ENCODE data around the gene NME7.
"Not testable (repeated sequence)": the region's sequence is repeated elsewhere in the genome, so short reads cannot be mapped to it uniquely, and the experiment has no call there.

The NME7 gene

DNA sequence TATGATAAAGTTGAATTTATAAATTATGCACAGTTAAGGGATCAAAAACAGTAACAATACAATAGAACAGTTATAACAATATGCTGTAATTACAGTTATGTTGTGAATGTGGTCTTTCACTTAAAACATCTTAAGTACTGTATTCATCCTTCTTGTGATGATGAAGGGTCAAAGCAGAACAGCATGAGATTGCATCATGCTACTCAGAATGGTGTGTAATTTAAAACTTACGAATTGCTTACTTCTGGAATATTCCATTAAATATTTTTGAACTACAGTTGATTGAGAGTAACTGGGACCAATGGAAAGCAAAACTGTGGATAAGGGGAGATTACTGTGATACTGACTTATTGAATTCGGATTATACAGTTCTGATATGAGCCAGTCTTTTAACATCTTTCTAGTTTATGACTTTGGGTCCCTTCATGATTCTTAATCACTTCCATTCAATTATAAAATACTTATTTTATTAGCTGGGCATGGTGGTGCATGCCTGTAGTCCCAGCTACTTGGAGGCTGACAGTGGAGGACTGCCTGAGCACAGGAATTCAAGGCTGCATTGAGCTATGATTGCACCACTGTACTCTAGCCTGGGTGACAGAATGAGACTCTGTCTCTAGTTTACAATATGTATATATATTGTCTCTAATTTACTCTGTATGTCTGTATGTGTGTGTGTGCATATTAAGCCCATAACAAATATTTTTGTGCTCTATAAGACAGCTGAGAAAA is 217.9 kb downstream of the NME7 start:
- DNase-seq: no peak

- DNase-seq: no peak
Measured at GRCh38 chr1:169148472-169149252, 218.9 kb downstream of the NME7 start.

DNA sequence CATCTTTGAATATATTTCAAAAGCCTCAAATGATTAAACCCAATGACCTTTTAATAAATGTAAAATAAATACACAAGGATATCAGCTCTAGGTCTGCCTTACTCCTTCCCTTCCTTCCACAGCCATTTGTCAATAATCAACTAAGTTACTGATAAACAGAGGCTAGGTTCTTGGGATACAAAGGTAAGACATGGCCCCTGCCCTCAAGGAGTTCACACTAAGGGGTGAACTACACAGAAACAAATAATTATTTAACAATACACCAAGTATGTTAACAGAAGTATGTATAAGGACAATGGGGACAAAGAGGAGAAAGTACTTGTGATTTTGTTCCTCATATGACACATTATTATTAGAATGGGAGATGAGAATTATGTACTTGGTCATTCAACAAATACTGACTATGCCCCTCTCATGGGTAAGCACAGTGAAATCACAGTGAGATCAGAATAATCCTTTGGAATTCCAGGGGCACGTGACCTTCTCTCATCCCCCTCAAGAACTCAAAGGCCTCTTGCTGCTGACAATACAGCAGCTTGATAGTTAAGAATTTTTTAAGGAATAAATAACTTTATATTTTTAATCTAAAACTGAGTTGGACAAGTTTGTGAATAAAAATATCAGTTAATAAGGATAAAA is 220.9 kb downstream of the NME7 start:
- no peak for DNase-seq

DNA sequence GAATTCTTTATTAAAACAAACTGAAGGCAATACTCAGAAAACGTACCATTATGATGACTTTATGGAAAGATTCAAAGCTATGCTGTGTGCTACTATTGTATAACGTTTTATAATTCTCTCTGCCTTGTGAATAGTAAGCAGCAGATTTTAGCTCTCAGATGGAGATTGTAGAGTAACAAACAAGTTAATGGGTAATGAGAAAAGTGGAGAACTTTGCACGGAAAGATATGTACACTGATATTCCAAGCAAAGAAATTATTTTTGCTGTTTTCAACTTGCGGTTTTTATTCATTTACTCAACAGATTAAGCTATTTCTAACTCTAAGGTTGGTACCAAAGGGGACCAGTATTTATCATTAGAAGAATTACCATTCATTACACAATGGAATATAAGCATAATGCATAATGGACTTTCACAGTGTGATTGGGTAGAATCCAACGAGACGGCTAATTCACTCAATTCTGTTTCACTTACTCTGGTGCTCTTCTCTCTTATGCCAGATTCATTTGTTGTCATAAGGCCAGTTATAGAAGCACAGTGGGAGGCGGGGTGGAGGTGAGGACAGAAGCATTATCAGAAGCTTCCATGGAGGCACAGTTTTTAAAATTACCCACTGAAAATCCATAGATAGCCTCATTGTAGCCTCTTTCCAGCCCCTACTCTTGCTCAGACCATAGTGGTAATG is 222.5 kb downstream of the NME7 start:
- no peak for DNase-seq

GRCh38 chr1:169143984-169144383 is 223.6 kb downstream of the NME7 start:
- DNase-seq: no peak

DNA sequence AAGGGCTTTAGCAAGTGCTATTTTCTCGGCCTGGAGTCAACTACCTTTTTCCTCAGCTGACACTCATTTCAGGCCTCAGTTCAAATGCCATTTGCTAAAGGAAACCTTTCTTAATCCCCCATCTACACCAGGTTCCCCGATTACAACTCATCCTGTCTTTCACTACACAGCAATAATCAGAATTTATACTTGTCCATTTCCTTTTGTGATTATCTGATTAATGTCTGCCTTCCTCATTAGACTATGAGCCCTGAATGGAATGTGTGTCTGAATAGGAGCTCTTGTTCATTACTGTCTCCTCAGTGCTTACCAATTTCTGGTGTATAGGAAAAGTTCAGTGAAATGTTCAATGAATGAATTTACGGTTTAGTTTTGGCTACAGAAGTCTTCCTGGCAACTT is 224.3 kb downstream of the NME7 start:
- DNase-seq: no peak

DNA sequence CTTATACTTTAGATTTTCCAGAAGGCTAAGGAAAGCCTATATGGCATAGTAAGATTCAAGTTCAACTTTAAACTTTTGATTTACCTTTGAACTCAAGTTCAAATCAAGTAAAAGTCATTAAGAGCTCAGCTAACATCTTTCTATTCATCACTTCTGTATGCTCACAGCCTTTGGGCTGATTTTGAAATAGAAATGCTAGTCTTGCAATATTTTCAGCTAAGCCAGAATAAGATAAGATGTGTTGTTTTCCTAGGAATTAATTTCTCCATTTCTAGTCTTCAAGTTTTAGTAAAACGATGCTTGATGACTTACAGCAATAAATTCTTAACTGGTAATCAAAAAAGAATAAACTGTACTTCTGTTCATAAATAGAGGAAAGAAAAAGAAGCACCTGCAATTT is 225.5 kb downstream of the NME7 start:
- DNase-seq: no peak

DNA sequence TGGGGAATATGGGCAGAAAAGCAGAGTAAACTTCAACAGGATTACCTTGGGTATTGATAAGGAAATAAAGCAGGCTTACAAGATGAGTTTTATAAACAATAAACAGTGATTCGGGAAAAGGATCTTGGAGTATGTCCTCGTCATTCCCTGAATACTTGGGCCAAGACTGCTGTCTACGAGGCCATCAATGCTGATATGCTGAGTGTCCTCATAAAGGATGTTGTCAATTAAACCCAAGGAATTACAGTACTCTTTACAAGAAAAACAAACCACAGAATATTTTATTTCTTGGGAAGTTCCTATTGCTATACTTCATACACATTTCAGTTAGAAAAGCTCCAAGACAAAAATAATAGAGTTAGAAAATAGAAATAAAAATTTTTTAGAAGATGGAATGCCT is 226.2 kb downstream of the NME7 start:
- DNase-seq: no peak

DNA sequence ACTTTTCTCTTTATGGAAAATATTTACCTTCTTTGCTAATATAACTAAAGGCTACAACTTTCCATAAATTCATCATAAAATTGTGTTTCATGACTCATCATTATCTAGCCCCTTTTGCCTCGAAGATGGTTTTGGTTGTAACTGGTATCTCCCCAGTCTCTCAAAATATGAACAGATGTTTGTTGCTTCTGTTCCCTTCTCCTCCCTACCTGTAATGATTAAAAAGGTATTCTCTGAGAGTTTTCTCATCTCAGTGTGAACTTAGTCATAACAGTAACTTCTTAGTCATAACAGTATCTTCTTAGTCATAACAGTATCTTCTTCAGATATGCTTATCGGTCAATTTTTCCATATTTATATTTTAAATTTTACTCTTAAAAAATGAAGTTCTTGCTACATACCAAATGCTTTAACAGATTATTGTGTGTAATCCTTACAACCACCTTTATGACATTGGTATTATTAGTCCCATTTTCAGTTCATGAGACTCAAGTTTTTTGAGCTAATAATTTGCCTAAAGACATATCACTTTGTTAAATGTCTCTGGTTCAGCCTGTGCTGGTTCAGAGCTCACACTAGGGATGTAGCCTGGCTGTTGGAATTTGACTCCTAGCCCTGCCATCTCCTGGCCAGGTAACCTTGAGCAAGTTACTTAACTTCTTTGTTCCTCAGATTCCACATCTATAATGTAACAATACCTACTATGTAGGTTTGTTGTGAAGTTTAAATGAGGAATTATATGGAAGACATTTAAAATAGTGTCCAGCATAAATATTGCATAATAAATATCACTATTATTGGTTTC is 228.5 kb downstream of the NME7 start:
- no peak for DNase-seq

DNA sequence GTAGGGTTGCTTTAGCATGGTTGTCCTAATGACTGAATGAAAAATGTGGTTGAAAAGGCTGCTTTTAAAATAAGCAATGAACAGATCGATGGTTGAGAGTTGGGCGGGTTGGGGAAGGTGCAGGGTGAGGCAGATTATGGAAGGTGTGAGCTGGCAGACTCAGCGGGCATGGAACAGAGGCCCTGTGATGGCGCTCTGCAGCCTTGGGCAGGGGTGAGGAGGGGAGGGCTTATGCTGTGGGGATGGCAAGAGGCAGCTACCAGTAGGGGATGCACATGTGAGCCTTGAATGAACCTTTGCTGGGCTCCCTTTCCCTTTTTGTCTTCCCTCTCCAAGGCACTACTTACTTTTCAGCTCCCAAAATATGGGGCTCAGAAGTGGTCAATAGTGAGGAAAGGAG is 230.2 kb downstream of the NME7 start:
- no peak for DNase-seq

- no peak for DNase-seq
Measured at GRCh38 chr1:169133801-169134502, 233.6 kb downstream of the NME7 start.

DNA sequence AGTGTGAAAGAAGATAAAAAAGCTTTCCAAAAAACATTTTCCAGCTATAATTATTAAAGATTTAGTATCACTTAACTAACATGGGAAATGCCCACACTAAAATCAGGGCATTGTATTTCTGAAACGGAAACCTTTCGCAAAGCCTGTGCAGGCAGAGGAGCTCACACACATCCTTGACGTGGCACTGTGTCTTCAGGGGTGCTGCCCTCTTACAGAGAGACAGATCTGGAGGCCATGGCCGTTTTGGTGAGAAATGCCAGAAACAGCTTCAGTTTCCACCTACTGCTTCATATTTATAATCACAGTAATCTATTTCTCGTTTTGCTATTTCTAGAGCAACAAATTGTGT is 234.4 kb downstream of the NME7 start:
- DNase-seq: no peak

DNA sequence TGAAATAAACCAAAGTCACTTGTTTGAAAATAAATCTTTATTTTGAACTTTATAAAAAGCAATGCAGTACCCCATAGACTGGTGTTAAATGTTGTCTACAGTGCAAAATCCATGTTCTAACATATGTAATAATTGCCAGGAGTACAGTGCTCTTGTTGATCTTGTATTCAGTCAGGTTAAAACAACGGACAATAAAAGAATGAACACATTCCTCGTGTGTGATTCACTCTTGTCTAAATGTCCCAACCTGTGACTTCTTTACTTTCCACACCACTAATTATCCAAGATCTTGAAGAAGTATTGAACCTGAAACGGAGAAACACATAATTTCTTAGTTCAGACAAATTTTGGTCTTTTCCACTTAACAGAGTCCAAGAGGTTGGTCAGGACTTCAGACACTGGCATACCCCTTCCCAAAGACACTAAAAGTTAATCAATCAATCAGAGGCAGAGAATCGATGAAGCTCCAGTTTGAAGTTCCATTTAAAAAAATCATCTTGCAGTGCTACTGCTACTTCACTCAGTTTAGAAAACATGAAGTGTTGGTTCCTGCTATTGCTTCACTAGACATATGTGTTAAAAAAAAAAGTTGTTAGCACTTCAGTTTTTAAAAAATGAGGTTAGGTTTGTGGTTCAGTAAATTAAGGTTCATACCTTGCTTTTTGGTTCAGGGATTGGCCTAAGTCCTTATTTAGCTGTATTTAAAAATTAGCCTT is 234.9 kb downstream of the NME7 start:
- no peak for DNase-seq

- no peak for DNase-seq
Measured at GRCh38 chr1:169130683-169131082, 236.9 kb downstream of the NME7 start.

DNA sequence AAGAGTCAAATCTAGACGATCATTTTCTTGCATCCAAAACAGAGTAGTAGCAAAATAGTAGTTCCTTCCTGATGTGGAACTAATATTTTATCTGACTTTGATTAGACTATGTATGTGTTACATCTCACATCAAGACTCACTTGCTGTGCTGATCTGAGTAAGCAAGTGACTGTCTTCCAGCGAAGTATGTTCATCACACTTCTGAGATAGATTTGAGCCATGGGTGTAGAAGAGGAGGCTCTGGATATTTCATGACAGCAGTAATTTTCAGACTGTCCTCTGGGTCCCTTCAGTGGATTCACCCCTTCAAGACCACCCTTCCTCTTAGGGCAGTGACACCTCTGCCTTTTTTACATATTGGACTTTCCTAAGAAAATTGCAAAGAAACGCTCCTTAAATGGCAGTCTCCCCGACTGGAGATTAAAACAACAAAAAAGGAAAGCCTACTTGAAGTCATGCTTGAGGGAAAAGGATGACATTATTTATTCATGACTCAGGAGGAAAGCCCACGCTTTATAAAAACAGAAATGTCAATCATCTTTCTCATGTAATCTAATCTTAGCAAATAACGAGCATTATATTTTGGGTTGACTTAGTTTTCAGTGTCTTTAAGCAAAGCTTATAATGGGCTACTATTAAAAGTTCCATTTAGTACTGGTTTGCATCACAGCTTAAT is 238.3 kb downstream of the NME7 start:
- DNase-seq: no peak

- DNase-seq: no peak
Measured at GRCh38 chr1:169128562-169128961, 239.0 kb downstream of the NME7 start.

DNA sequence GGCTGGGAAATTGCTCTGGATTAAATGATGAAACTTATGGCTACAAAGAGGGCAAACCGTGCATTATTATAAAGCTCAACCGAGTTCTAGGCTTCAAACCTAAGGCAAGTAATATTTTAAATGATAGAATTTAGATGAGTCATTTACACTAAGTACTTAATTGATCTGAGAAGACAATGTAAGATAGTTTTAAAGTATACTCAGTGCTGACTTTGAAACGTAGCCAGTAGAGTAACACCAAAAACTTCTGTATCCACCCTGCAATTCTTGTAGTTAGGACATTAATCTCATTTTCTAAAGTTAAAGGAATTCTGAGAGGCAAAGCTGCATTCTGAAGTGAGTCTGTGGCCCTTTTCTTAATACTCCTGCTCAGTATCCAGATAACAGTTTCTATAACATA is 240.3 kb downstream of the NME7 start:
- DNase-seq: no peak

DNA sequence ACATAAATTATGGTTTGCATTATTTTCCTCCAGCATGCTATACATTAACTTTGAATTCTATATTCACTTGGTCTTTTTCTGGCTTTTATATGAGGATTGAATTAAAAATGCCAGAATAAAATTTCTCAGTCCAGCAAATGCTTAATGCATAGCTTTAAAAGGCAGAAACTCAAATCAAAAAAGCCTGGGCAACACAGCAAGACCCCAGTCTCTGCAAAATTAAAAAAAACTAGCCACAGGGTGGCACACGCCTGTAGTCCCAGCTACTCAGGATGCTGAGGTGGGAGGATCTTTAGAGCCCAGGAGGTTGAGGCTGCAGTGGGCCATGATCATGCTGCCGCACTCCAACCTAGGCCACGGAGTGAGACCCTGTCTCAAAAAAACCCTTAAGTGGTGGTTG is 241.3 kb downstream of the NME7 start:
- no peak for DNase-seq

- DNase-seq: not testable (repeated sequence)
Measured at GRCh38 chr1:169125597-169125996, 242.0 kb downstream of the NME7 start.

- no peak for DNase-seq
Measured at GRCh38 chr1:169124459-169124858, 243.1 kb downstream of the NME7 start.

DNA sequence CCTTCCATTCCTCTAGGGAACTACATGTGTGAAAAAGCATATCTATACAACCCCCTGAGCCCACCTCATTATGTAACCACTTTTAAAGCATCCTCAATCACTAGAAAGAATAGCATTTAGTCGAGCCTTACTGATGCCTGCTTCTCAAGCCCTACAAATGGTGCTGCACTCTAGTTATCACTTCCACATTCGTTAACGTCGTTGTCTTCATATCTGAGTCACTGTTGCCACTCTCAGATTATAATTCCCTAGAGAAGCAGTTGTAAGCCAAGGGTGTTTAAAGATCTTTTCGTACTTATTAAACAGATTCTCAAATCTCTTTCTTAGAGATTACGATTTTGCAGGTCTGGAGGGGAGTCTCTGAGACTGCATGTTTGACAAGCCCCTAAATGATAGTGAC is 244.6 kb downstream of the NME7 start:
- DNase-seq: no peak

Measured in retina (tissue), 1 donor.